Fibroblast of villous mesenchyme (primary cell): Measurements from ENCODE around the gene LSM4. TPM values are rescaled to one million over a fixed set of nuclear protein-coding genes. Genes with fewer than 3 reads are reported as not detected.

Experiments
- DNase-seq: peaks from one replicate; pipeline ENCODE4 v3.0.0-alpha.2; 2010; ENCODE audit warnings: low read depth
- H3K4me3 ChIP-seq: 2 replicates; pipeline ENCODE4 v1.5.1; 2011; ENCODE audit warnings: low read depth, mild to moderate bottlenecking, low read length
- CTCF ChIP-seq: IDR thresholded peaks from 2 replicates; pipeline ENCODE4 v1.5.1; 2012; ENCODE audit warnings: low read depth, mild to moderate bottlenecking, low read length; ENCODE audit not compliant: insufficient read depth
- total RNA-seq: library from RNA; depleted of rRNA; stranded (reverse); fragments of >200 nt; gene quantifications from 2 replicates; pipeline ENCODE4 v1.2.3, GENCODE V29; 2012

Gene LSM4
- total RNA-seq, 1 donor: 131 TPM

DNA sequence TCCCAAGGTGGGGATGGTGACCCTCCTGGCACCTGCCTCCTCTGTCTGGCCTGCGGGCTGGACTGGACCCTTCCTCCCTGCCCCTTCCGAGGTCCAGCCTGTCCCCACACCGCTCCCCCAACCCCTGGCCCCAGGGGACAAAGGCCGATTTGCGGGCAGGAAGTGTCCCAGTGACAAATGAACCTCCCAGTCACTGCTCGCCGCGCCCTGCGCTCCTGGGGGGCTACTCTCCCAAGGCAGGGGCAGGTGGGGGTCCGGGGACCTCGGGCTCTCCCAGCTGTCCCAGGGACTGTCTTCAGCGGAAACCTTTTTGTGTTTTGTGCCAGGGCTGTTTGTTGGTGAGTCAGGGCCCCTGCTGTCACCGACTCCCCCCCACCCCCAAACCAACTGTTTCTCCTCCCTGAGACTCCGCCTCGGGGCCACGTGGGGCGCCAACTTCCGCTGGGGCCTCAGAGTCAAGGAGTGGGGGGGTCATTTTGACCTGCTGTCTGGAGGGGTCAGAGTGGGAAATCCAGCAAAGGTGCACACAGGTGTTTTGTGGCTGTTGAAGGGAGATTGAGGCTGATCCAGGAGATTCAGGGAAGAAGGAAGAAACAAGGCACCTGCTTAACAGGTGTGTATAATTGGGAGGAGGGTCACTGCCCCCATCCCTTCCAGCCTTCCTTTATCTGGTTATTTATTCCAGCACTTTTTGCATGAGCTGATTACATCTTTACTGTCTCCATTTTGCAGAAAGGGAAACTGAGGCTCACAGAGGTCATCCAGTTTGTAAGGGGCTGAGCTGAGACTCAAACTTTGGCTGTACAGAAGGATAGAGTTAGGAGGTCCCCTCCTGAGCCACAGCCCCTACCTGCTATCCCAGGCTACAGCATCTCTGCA is 18.4 kb upstream of the LSM4 start:
- TF ChIP-seq CTCF: no peak
- H3K4me3 ChIP-seq: peak overlapping the region; percentile 79
- DNase-seq: peak; percentile 28

DNA sequence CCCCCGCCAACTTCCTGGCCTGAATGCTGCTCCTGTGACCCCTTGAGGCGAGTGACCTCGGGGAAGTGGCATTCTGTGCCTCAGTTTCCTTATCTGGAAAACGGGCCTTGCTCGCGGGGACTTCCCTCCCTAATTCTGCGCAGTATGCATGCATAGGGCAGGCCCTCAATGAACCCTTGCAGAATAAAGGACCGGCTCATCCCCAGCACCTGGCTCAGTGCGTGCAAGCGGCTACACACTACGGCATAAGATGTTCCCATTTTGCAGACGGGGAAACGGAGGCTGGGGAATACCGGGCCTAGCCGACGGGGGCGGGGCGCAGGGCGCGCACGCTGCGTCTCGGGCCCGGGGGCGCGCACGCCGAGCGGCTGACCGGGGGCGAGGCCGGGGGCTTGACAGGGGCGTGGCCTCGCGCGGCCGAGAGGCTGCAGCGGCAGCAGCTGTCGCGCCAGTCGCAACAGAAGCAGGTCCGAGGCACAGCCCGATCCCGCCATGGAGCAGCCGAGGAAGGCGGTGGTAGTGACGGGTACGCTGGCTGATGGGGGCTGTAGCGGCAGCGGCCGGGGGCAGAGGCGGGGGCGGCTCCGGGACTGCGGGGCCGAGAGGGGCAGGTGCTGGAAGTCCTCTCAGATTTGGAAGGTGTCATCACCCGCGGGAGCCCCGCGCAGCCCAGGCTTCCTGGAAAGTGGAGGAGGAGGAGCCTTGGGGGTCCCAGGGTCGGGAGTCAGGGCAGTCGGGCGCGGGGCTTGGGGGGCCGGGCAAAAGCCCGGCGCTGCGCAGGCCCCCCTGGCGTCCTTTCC is 17.5 kb upstream of the LSM4 start, which contains the start of gene PGPEP1:
Gene PGPEP1 (plus strand): TSS at position 409 of the 800 bp plus-strand sequence. CDS start 84 bp downstream, at position 493.
- TF ChIP-seq CTCF: no peak
- peak; percentile 40 for DNase-seq
- H3K4me3 ChIP-seq: peak within 1 kb of the TSS; percentile 79

- TF ChIP-seq CTCF: peak; percentile 31
- H3K4me3 ChIP-seq: peak overlapping the region; percentile 79
- no peak for DNase-seq
Measured at GRCh38 chr19:18339723-18340122, 16.8 kb upstream of the LSM4 start.

GRCh38 chr19:18338541-18338940 is 15.7 kb upstream of the LSM4 start:
- H3K4me3 ChIP-seq: no peak overlapping the region
- DNase-seq: no peak
- no peak for TF ChIP-seq CTCF

- H3K4me3 ChIP-seq: no peak overlapping the region
- no peak for DNase-seq
- TF ChIP-seq CTCF: no peak
Measured at GRCh38 chr19:18336121-18336520, 13.2 kb upstream of the LSM4 start.

- TF ChIP-seq CTCF: no peak
- no peak for DNase-seq
- H3K4me3 ChIP-seq: no peak overlapping the region
Measured at GRCh38 chr19:18333680-18334079, 10.8 kb upstream of the LSM4 start.
